ENCODE data around the gene IDUA. TPM values are rescaled to one million over a fixed set of nuclear protein-coding genes. Genes with fewer than 3 reads are reported as not detected.
"Not testable (repeated sequence)": the region's sequence is repeated elsewhere in the genome, so short reads cannot be mapped to it uniquely, and the experiment has no call there.

IDUA gene
- polyA plus RNA-seq, 3 donors, result 6.4 to 64.4 (median 8.5) TPM

DNA sequence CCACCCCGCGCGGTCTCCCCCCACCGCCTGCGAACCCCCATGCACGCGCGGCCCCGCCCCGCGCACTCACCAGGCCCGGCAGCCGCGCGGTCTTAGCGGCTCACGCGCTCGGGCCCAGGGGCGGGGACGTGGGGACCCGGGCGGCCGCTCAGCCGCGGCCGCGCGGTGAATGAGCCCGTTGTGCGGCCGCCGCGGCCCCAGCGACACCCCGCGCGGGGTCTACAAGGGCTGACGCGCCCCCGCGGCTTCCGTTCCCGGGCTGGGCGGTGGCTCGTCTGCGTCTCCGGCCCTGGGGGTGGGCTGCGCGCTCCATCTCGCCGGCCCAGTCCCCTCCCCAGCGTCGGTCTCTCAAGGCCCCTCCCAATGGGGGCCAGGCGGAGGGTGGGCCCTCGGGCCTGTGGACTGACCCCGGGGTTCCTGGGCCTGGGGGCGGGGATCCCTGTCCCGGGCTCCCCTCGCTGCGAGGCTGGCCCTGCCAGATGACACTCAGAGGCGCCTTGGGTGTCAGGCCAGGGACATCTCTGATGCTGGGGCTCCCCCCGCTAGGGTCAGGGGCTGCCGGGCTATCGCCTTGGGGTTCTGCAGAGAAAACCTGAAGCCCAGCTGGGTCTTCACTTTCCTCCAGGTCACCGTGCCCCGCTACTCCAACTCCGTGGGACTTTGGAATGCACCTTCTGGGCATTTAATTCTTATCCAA is 10.7 kb downstream of the IDUA start:
- WGBS (ENCODE audit: insufficient coverage), result 3% methylated on average over 63 of the region's 68 CpGs
- Histone ChIP-seq H3K4me2 (replicated peaks; ENCODE audit: extremely low read depth, low read length, poor library complexity, severe bottlenecking) (no peak overlapping the region), H2AFZ (ENCODE audit: insufficient read depth, low read depth, low read length, poor library complexity, severe bottlenecking) (no peak overlapping the region), H3K9ac (ENCODE audit: insufficient read depth, low read length, poor library complexity, severe bottlenecking) (no peak overlapping the region), H3K36me3 (replicated peaks in 1 of 2; ENCODE audit: control insufficient read depth in 1 of 2, insufficient read depth in 2 of 2, low read length in 2 of 2) (no peaks in the 10 kb centered on the region), H4K20me1 (ENCODE audit: insufficient read depth, low read length) (peaks cover 35% of the 10 kb centered on the region), H3K4me3 (replicated peaks in 1 of 3; ENCODE audit: low read depth in 2 of 3, low read length in 3 of 3) (no peak overlapping the region), H3K79me2 (ENCODE audit: insufficient read depth, low read length) (no peaks in the 10 kb centered on the region), H3K4me1 (ENCODE audit: control insufficient read depth in 1 of 2, insufficient read depth in 2 of 2, low read length in 2 of 2) (peaks cover 7 to 9% of the 10 kb centered on the region in 2 donors), H3K27me3 (ENCODE audit: control insufficient read depth in 2 of 2, insufficient read depth in 2 of 2, low read length in 2 of 2) (peaks cover 20 to 64% of the 10 kb centered on the region in 2 donors), H3K27ac (ENCODE audit: low read depth in 1 of 2, low read length in 2 of 2) (no peak overlapping the region), H3K9me3 (replicated peaks in 1 of 2; ENCODE audit: control insufficient read depth in 1 of 2, insufficient read depth in 1 of 2, low read length in 2 of 2) (peaks cover 0 to 10% of the 10 kb centered on the region in 2 donors)
- Mint-ChIP-seq H3K4me1 (peaks cover 4% of the 10 kb centered on the region), H3K4me3 (peak overlapping the region in 1 of 2 donors; percentile 67), H3K27me3 (ENCODE audit: low read depth in 3 of 3) (peaks cover 57 to 69% (median 58%) of the 10 kb centered on the region in 3 donors), H3K9me3 (peaks cover 0 to 26% (median 2%) of the 10 kb centered on the region in 7 donors), H3K36me3 (no peaks in the 10 kb centered on the region), H3K27ac (no peak overlapping the region)
- DNase-seq, result no peak
- TF ChIP-seq, protein P1, sequence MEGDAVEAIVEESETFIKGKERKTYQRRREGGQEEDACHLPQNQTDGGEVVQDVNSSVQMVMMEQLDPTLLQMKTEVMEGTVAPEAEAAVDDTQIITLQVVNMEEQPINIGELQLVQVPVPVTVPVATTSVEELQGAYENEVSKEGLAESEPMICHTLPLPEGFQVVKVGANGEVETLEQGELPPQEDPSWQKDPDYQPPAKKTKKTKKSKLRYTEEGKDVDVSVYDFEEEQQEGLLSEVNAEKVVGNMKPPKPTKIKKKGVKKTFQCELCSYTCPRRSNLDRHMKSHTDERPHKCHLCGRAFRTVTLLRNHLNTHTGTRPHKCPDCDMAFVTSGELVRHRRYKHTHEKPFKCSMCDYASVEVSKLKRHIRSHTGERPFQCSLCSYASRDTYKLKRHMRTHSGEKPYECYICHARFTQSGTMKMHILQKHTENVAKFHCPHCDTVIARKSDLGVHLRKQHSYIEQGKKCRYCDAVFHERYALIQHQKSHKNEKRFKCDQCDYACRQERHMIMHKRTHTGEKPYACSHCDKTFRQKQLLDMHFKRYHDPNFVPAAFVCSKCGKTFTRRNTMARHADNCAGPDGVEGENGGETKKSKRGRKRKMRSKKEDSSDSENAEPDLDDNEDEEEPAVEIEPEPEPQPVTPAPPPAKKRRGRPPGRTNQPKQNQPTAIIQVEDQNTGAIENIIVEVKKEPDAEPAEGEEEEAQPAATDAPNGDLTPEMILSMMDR (IDR thresholded peaks at IDR 0.05), result no peak
- intact Hi-C loops (cut with micrococcal nuclease), result no loop called here

DNA sequence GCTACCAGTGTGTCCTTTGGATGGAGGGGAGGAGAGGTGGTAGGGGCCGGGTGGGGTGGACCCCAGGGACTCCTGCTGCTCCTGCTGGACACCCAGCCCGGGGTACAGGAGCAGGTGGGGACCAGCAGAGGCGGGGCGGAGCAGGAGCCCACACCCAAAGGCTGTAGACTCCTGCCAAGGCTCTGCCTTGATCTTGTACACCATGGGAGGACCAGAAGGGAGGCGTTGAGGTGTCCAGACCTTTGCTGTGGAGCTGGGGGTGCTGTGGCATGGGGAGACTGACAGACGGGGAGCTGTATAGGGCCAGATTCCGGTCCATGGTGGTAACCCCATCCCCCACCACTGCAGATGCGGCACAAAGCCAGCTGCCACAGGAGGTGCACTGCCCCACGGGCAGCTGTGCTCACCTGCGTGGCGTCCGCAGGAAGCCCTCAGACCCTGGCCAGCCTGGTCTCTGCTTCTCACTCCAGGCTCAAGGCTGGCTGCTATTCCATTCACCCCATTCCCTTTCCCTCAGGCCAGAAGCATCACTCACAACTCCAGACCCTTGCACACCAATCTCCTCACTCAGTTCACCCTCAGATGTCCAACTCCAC is 11.3 kb downstream of the IDUA start:
- Mint-ChIP-seq H3K9me3 (peaks cover 0 to 26% (median 2%) of the 10 kb centered on the region in 7 donors), H3K27me3 (ENCODE audit: low read depth in 3 of 3) (peaks cover 57 to 71% (median 58%) of the 10 kb centered on the region in 3 donors), H3K4me1 (peaks cover 4% of the 10 kb centered on the region), H3K27ac (no peak overlapping the region), H3K36me3 (no peaks in the 10 kb centered on the region), H3K4me3 (peak overlapping the region in 1 of 2 donors; percentile 67)
- Histone ChIP-seq H3K9ac (ENCODE audit: insufficient read depth, low read length, poor library complexity, severe bottlenecking) (no peak overlapping the region), H3K79me2 (ENCODE audit: insufficient read depth, low read length) (no peaks in the 10 kb centered on the region), H3K4me2 (replicated peaks; ENCODE audit: extremely low read depth, low read length, poor library complexity, severe bottlenecking) (no peak overlapping the region), H3K27ac (ENCODE audit: low read depth in 1 of 2, low read length in 2 of 2) (no peak overlapping the region), H2AFZ (ENCODE audit: insufficient read depth, low read depth, low read length, poor library complexity, severe bottlenecking) (no peak overlapping the region), H3K9me3 (replicated peaks in 1 of 2; ENCODE audit: control insufficient read depth in 1 of 2, insufficient read depth in 1 of 2, low read length in 2 of 2) (peaks cover 0 to 10% of the 10 kb centered on the region in 2 donors), H3K4me1 (ENCODE audit: control insufficient read depth in 1 of 2, insufficient read depth in 2 of 2, low read length in 2 of 2) (peaks cover 7 to 12% of the 10 kb centered on the region in 2 donors), H3K4me3 (replicated peaks in 1 of 3; ENCODE audit: low read depth in 2 of 3, low read length in 3 of 3) (no peak overlapping the region), H3K36me3 (replicated peaks in 1 of 2; ENCODE audit: control insufficient read depth in 1 of 2, insufficient read depth in 2 of 2, low read length in 2 of 2) (no peaks in the 10 kb centered on the region), H3K27me3 (ENCODE audit: control insufficient read depth in 2 of 2, insufficient read depth in 2 of 2, low read length in 2 of 2) (peaks cover 20 to 64% of the 10 kb centered on the region in 2 donors), H4K20me1 (ENCODE audit: insufficient read depth, low read length) (peaks cover 33% of the 10 kb centered on the region)
- WGBS (ENCODE audit: insufficient coverage), result 50% methylated on average over 9 of the region's 12 CpGs
- intact Hi-C loops (cut with micrococcal nuclease), result no loop called here
- no peak for DNase-seq
- TF ChIP-seq, protein P1 (IDR thresholded peaks at IDR 0.05), result no peak

DNA sequence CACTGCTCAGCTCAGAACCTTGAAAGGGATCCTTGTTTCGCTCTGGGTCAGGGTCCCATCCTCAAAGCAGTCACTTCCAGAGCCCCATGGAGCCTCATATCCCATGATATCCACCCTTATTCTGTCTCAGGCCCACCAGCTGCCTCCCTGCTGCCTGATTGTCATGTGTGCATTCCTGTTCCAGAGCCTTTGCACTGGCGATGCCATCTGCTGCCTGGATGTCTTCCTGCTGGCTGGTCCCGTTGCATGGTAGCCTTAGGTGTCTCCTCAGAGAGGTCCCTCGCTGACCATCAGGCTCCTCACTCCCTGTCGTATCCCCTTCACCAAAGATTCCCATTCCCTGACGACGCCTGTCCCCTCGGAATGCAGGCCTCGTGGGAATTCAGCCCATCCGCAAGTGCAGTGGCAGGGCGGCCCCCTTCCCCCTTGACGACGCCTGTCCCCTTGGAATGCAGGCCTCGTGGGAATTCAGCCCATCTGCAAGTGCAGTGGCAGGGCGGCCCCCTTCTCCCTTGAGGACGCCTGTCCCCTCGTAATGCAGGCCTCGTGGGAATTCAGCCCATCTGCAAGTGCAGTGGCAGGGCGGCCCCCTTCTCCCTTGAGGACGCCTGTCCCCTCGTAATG is 12.5 kb downstream of the IDUA start:
- H3K4me1 Mint-ChIP-seq; DNase-seq; H3K9me3 ChIP-seq (replicated peaks in 1 of 2; ENCODE audit: control insufficient read depth in 1 of 2, insufficient read depth in 1 of 2, low read length in 2 of 2); H3K4me2 ChIP-seq (replicated peaks; ENCODE audit: extremely low read depth, low read length, poor library complexity, severe bottlenecking); H3K9ac ChIP-seq (ENCODE audit: insufficient read depth, low read length, poor library complexity, severe bottlenecking); H3K36me3 ChIP-seq (replicated peaks in 1 of 2; ENCODE audit: control insufficient read depth in 1 of 2, insufficient read depth in 2 of 2, low read length in 2 of 2); H3K36me3 Mint-ChIP-seq; H3K4me3 ChIP-seq (replicated peaks in 1 of 3; ENCODE audit: low read depth in 2 of 3, low read length in 3 of 3); H3K27ac ChIP-seq (ENCODE audit: low read depth in 1 of 2, low read length in 2 of 2); intact Hi-C loops (cut with micrococcal nuclease); H2AFZ ChIP-seq (ENCODE audit: insufficient read depth, low read depth, low read length, poor library complexity, severe bottlenecking); H3K79me2 ChIP-seq (ENCODE audit: insufficient read depth, low read length): not testable (repeated sequence)
- Mint-ChIP-seq H3K27ac (peak overlapping the region in 1 of 7 donors; percentile 57), H3K27me3 (ENCODE audit: low read depth in 3 of 3) (peaks cover 66 to 83% (median 68%) of the 10 kb centered on the region in 3 donors), H3K4me3 (peak overlapping the region in 1 of 2 donors; percentile 68), H3K9me3 (peaks cover 0 to 26% (median 2%) of the 10 kb centered on the region in 7 donors)
- Histone ChIP-seq H3K27me3 (ENCODE audit: control insufficient read depth in 2 of 2, insufficient read depth in 2 of 2, low read length in 2 of 2) (peaks cover 24 to 75% of the 10 kb centered on the region in 2 donors), H3K4me1 (ENCODE audit: control insufficient read depth in 1 of 2, insufficient read depth in 2 of 2, low read length in 2 of 2) (peaks cover 7 to 12% of the 10 kb centered on the region in 2 donors), H4K20me1 (ENCODE audit: insufficient read depth, low read length) (peaks cover 28% of the 10 kb centered on the region)
- WGBS (ENCODE audit: insufficient coverage), result 73% methylated on average over 11 of the region's 21 CpGs
